Subcutaneous adipose tissue (tissue), 4 donors: ENCODE results near the gene SEPTIN1. TPM values are rescaled to one million over a fixed set of nuclear protein-coding genes. Genes with fewer than 3 reads are reported as not detected.

ENCODE experiments used
- total RNA-seq, 4 donors: library from RNA; depleted of rRNA; stranded (reverse); fragments of >200 nt; gene quantifications; one replicate each; pipeline ENCODE4 v1.1.0, GENCODE V29; 2016
- TF ChIP-seq, protein P1 (sequence below): fragments of 450-650 bp; IDR thresholded peaks from one replicate; pipeline ENCODE4 v1.5.1; 2016; ENCODE audit warnings: low read depth, mild to moderate bottlenecking, control low read depth, antibody characterized with exemption, moderate library complexity

The SEPTIN1 gene
- total RNA-seq, 4 donors from 2014 or later = 0.33 to 4.4 (median 1.8) TPM

DNA sequence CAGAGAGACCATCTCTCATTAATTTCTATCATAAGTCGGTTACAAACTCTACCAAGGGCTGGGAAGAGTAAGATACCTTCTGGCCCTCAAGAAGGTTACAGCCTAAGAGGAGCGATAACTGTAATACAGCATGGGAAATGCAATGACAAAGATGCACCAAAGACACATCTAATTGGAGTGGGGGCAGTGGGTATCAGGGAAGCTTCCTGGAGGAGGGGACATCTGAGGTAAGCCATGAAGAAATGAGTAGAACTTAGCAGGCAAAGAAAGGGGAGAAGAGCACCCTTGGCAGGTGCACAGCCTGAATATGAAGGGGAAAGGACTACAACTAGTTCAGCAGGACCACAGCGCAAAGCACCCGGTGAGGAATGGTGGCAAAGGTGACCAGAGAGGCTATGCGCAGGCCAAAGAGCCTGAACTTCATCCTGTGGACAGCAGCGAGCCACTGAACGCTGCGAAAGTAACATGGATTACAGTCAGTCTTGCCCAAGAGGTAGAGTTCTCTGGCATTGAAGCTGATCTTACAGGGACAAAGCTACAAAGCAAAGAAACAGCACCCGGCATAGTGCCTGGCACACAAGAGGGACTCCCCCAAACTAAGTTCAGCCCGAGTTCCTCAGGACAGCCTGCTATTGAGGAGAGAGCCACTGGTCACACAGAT is 14.9 kb downstream of the SEPTIN1 start:
- TF ChIP-seq, protein P1, sequence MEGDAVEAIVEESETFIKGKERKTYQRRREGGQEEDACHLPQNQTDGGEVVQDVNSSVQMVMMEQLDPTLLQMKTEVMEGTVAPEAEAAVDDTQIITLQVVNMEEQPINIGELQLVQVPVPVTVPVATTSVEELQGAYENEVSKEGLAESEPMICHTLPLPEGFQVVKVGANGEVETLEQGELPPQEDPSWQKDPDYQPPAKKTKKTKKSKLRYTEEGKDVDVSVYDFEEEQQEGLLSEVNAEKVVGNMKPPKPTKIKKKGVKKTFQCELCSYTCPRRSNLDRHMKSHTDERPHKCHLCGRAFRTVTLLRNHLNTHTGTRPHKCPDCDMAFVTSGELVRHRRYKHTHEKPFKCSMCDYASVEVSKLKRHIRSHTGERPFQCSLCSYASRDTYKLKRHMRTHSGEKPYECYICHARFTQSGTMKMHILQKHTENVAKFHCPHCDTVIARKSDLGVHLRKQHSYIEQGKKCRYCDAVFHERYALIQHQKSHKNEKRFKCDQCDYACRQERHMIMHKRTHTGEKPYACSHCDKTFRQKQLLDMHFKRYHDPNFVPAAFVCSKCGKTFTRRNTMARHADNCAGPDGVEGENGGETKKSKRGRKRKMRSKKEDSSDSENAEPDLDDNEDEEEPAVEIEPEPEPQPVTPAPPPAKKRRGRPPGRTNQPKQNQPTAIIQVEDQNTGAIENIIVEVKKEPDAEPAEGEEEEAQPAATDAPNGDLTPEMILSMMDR = no peak

DNA sequence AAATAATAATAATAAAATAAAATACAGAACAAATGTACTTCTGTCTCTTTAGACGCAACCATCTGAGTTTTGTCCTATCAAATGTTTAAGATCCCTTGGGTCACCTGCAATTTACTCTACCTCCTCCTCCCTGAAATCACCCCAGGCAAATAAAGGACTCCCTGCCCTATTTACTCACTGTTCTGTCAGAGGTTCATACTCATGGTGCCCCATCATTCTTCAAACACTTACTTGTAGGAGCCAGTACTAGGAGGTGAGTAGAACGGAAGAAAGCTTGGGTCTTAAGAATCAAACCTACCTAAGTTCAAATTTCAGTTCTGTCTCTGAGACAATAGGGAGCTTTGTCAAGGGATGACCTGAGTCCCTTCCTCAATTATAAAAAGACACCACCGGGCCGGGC is 15.8 kb downstream of the SEPTIN1 start:
- TF ChIP-seq, protein P1 = no peak

DNA sequence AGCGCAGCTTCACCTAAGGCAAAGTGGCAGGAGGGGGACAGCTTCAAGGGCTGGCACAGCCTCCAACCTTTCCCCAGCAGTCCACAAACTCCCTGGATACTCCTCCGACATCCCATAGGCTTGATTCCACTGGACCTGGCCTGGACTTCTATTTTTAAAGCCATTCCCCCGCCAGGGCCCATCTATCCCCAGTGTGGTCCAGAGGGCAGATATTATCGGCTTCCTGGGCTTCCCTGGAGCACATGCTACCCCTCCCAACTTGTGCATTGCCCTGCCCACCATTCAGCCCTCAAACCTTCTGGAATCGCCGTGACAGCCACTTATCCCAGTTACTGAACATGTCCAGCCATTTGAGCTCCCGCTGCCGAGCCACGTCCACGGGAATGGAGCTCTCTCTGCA is 17.2 kb downstream of the SEPTIN1 start:
- TF ChIP-seq, protein P1 = no peak

DNA sequence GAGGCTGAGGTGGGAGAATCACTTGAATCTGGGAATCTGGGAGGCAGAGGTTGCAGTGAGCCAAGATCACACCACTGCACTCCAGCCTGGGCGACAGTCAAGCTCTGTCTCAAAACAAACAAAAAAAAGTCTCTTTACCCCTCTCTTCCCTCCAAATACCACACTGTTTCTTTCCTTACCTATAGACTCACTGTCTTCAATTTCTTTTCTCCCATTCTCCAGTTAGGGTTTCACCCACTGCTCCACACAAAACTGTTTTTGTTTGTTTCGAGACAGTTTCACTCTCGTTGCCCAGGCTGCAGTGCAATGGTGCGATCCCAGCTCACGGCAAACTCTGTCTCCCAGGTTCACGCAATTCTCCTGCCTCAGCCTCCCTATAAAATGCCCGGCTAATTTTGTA is 21.2 kb downstream of the SEPTIN1 start:
- TF ChIP-seq, protein P1 = no peak

DNA sequence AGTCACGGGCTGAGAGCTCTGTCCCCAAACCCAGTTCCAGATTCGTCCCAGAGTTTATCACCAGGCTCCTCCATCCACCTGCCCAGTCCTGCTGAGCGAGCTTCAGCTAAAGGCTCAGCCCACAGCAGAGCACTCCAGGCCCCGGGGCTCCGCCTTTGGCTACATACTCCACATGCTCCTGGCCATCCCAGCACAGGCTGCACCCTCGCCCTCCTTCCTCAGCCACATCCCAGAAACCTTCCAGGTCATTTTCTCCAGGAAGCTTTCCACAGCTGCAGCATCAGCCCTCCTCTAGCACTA is 22.5 kb downstream of the SEPTIN1 start:
- TF ChIP-seq, protein P1 = no peak

DNA sequence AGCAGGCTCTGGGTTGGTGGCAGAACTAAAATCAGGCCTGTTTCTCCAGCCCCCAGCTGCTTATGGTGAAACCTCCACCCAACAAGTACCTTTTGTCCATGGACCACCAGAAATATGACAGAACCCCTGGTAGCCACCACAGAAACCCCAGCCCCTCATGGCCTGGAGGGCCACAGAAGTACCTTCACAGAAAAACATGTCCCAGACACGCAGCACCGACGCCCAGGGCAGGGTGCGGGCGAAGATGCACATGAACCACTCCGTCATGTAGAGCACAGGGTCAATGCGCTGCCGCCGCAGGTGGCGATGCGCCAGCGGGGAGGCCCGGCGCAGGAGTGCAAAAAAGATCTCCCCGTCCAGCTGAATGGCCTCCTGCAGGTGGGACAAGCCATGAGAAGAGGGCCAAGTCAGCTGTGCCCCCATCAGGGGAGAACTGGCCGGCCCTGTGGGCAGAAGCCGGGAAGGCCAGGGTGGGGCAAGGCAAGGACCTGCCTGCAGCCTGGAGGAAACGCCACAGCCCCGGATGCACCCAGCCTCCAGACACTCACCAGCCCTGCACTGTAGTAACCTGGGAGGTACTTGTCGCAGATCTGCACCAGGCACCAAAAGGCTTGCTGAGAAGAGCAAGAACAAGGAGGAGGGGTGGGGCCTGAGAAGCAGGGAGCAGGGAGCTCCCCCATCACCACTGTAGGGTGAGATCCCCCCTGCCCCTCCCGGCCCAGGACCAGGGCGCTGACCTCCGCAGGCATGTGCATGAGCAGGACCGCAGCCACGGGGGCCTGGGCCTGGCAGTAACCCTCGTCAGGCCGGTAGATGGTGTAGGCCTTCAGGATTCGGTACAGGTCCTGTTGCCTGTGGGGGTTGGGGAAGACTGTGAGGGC is 23.1 kb downstream of the SEPTIN1 start:
- TF ChIP-seq, protein P1 = no peak

DNA sequence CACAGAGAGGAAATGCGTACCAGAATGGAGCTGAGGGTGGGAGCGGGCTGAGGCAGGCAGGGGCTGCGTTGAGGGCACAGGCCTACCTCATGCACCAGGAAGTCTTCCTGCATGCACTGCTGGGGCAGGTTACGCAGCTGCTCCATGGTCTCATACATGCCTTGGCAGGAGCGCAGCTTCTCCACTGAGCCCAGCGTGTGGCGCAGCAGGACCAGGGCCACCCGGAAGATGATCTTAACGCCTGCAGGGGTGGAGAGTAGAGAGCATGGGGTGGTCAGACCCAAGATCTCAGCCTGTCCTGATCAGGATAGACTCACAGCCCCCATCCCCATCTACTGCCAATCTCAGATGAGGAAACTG is 23.8 kb downstream of the SEPTIN1 start:
- TF ChIP-seq, protein P1 = no peak
